ENCODE data around the gene HMGXB4. TPM values are rescaled to one million over a fixed set of nuclear protein-coding genes. Genes with fewer than 3 reads are reported as not detected.
A peak's percentile ranks its signal among the peaks of the same experiment; 100 is the strongest.

The HMGXB4 gene
- total and polyA plus RNA-seq, 2 of the 13 experiments (the other 11 are each of a cell fraction or from before 2014, with no cell fraction given), result 13.9 to 16.3 TPM

- peak; percentile 47 for TF ChIP-seq RBFOX2 (IDR thresholded peaks at IDR 0.05; ENCODE audit: low read depth, low read length)
- TF ChIP-seq ZNF652 (CRISPR knock-in tag; IDR thresholded peaks at IDR 0.05; ENCODE audit: borderline replicate concordance, low read depth), result no peak; the same call in 1 of the 2 replicates
- TF ChIP-seq ZNF580 (CRISPR knock-in tag; IDR thresholded peaks at IDR 0.05; ENCODE audit: borderline replicate concordance, low read depth), result no peak
- TF ChIP-seq ZNF740 (CRISPR knock-in tag; IDR thresholded peaks at IDR 0.05), result peak; percentile 92
- 0 out of 2 replicates have a peak, but pooled peaks have one; percentile 14 for TF ChIP-seq ZNF441 (CRISPR knock-in tag; IDR thresholded peaks at IDR 0.05; ENCODE audit: borderline replicate concordance)
- no peak for TF ChIP-seq ZNF704 (CRISPR knock-in tag; IDR thresholded peaks at IDR 0.05; ENCODE audit: borderline replicate concordance)
- TF ChIP-seq ZSCAN21 (CRISPR knock-in tag; IDR thresholded peaks at IDR 0.05; ENCODE audit: borderline replicate concordance), result no peak
- TF ChIP-seq TFE3 (CRISPR knock-in tag; IDR thresholded peaks at IDR 0.05), result peak; percentile 81
- no peak for TF ChIP-seq SOX5 (CRISPR knock-in tag; IDR thresholded peaks at IDR 0.05; ENCODE audit: borderline replicate concordance)
- TF ChIP-seq NR1H2 (CRISPR knock-in tag; IDR thresholded peaks at IDR 0.05; ENCODE audit: borderline replicate concordance, low read depth), result no peak
- TF ChIP-seq ZNF598 (CRISPR knock-in tag; IDR thresholded peaks at IDR 0.05; ENCODE audit: borderline replicate concordance), result 0 out of 2 replicates have a peak, but pooled peaks have one; percentile 43
- TF ChIP-seq KDM2A (CRISPR knock-in tag; IDR thresholded peaks at IDR 0.05; ENCODE audit: borderline replicate concordance, low read depth), result 0 out of 2 replicates have a peak, but pooled peaks have one; percentile 18
- no peak for TF ChIP-seq FLYWCH1 (CRISPR knock-in tag; IDR thresholded peaks at IDR 0.05)
- TF ChIP-seq SPEN (CRISPR knock-in tag; IDR thresholded peaks at IDR 0.05; ENCODE audit: low read depth), result 0 out of 2 replicates have a peak, but pooled peaks have one; percentile 23
- no peak for TF ChIP-seq ZNF10 (CRISPR knock-in tag; IDR thresholded peaks at IDR 0.05; ENCODE audit: borderline replicate concordance, low read depth)
- no peak for TF ChIP-seq KLF15 (CRISPR knock-in tag; IDR thresholded peaks at IDR 0.05; ENCODE audit: borderline replicate concordance)
- peak; percentile 44 for TF ChIP-seq UBTF (CRISPR knock-in tag; IDR thresholded peaks at IDR 0.05)
- no peak for TF ChIP-seq PITX1 (CRISPR knock-in tag; IDR thresholded peaks at IDR 0.05)
- TF ChIP-seq ZNF138 (CRISPR knock-in tag; IDR thresholded peaks at IDR 0.05; ENCODE audit: low read depth), result no peak
- 0 out of 2 replicates have a peak, but pooled peaks have one; percentile 25 for TF ChIP-seq ZNF607 (CRISPR knock-in tag; IDR thresholded peaks at IDR 0.05; ENCODE audit: borderline replicate concordance)
- no peak for TF ChIP-seq ZNF747 (CRISPR knock-in tag; IDR thresholded peaks at IDR 0.05; ENCODE audit: borderline replicate concordance)
- TF ChIP-seq HDAC2 (CRISPR knock-in tag; IDR thresholded peaks at IDR 0.05), result no peak
- no peak for TF ChIP-seq ARNTL (CRISPR knock-in tag; IDR thresholded peaks at IDR 0.05)
Observed at GRCh38 chr22:35310556-35311550, 53.6 kb downstream of the HMGXB4 start (continued).

All from HepG2 (cell line).